Hematopoietic multipotent progenitor cell treated with erythropoietin and hydrocortisone succinate and interleukin-3 and kit ligand, for 4 days (in vitro differentiated cells): Measurements from ENCODE around the gene ACY1.

Experiments used
- DNase-seq: peaks from one replicate; pipeline ENCODE4 v3.0.0-alpha.2; 2015

Gene ACY1

GRCh38 chr3:51966016-51966415, 17.3 kb upstream of the ACY1 start:
- no peak for DNase-seq

- DNase-seq, result no peak
Observed at GRCh38 chr3:51966486-51966885, 16.8 kb upstream of the ACY1 start.

GRCh38 chr3:51966922-51967383, 16.4 kb upstream of the ACY1 start:
- no peak for DNase-seq

- DNase-seq, result peak; percentile 55
Observed at GRCh38 chr3:51967384-51968169, 15.8 kb upstream of the ACY1 start, which contains the start of gene PCBP4. Gene PCBP4 (minus strand): TSS chr3:51967454. CDS start chr3:51961240, 6,214 bp downstream.

GRCh38 chr3:51968170-51968775, 15.1 kb upstream of the ACY1 start:
- no peak for DNase-seq

- DNase-seq, result no peak
Observed at GRCh38 chr3:51968883-51969678, 14.3 kb upstream of the ACY1 start.

GRCh38 chr3:51969841-51970240, 13.5 kb upstream of the ACY1 start:
- DNase-seq, result no peak

- DNase-seq, result no peak
Observed at GRCh38 chr3:51970606-51971300, 12.6 kb upstream of the ACY1 start.

- no peak for DNase-seq
Observed at GRCh38 chr3:51971350-51971749, 12.0 kb upstream of the ACY1 start.

- peak; percentile 50 for DNase-seq
Observed at GRCh38 chr3:51974277-51974962, 8.9 kb upstream of the ACY1 start.

- peak; percentile 80 for DNase-seq
Observed at GRCh38 chr3:51974963-51975851, 8.1 kb upstream of the ACY1 start, which contains the start of gene ABHD14A. Gene ABHD14A (plus strand): TSS chr3:51975064. CDS start chr3:51975136, 72 bp downstream.

GRCh38 chr3:51975852-51976549, 7.3 kb upstream of the ACY1 start:
- peak; percentile 84 for DNase-seq

GRCh38 chr3:51977446-51978142, 5.7 kb upstream of the ACY1 start:
- DNase-seq, result no peak

- no peak for DNase-seq
Observed at GRCh38 chr3:51978143-51978502, 5.2 kb upstream of the ACY1 start.

GRCh38 chr3:51980253-51980652, 3.1 kb upstream of the ACY1 start:
- DNase-seq, result no peak

- peak; percentile 76 for DNase-seq
Observed at GRCh38 chr3:51982352-51982837, 940 bp upstream of the ACY1 start.

- DNase-seq, result no peak
Observed at GRCh38 chr3:51983578-51984268, 388 bp downstream of the ACY1 start.

- no peak for DNase-seq
Observed at GRCh38 chr3:51984269-51984647, 923 bp downstream of the ACY1 start.

GRCh38 chr3:51985063-51985462, 1.7 kb downstream of the ACY1 start:
- no peak for DNase-seq
